Activated CD4-positive, alpha-beta T cell treated with anti-CD3 and anti-CD28 coated beads for 36 hours (primary cell): ENCODE data around the gene PADI6. TPM values are rescaled to one million over a fixed set of nuclear protein-coding genes. Genes with fewer than 3 reads are reported as not detected.
A peak's percentile ranks its signal among the peaks of the same experiment; 100 is the strongest.
"Not testable (repeated sequence)": the region's sequence is repeated elsewhere in the genome, so short reads cannot be mapped to it uniquely, and the experiment has no call there.

Source experiments
- ATAC-seq: fragments of 200-7000 bp; cut with Tn5 transposase; one replicate; pipeline ENCODE4 v1.10.0; 2021; ENCODE audit warnings: mild to moderate bottlenecking, moderate library complexity
- CTCF ChIA-PET: fragments of 350-600 bp; sonication (Branson Sonifier 250); formaldehyde crosslinking; loops from one replicate; lab custom pipeline; 2021; ENCODE audit warnings: antibody characterized with exemption; lab: Charles Lee
- POLR2A ChIA-PET: fragments of 350-600 bp; sonication (Branson Sonifier 250); formaldehyde crosslinking; loops from one replicate; lab custom pipeline; 2021; ENCODE audit warnings: antibody characterized with exemption, inconsistent platforms; lab: Charles Lee
- DNase-seq: peaks from one replicate; pipeline ENCODE4 v3.0.0-alpha.2; 2020
- H3K27ac Mint-ChIP-seq: one replicate; pipeline ENCODE4 v1.8.0; 2021; ENCODE audit warnings: mixed read lengths
- H3K27me3 Mint-ChIP-seq: one replicate; pipeline ENCODE4 v1.8.0; 2021; ENCODE audit warnings: mixed read lengths
- H3K36me3 Mint-ChIP-seq: one replicate; pipeline ENCODE4 v1.8.0; 2021; ENCODE audit warnings: low read depth, mixed read lengths
- H3K4me1 Mint-ChIP-seq: one replicate; pipeline ENCODE4 v1.8.0; 2021; ENCODE audit warnings: mixed read lengths
- H3K4me3 Mint-ChIP-seq: one replicate; pipeline ENCODE4 v1.8.0; 2021; ENCODE audit warnings: mild to moderate bottlenecking, moderate library complexity, mixed read lengths
- H3K9me3 Mint-ChIP-seq: one replicate; pipeline ENCODE4 v1.8.0; 2021; ENCODE audit warnings: low read depth, mixed read lengths
- intact Hi-C, 2 experiments: fragments of 100-400 bp; cut with DNase I in 1 of 2; cut with micrococcal nuclease in 1 of 2; formaldehyde crosslinking; loops; one replicate each; pipeline versions ENCODE4 v1.14.2 to v1.15.1; 2022 to 2024; cut with DNase I, micrococcal nuclease
- total RNA-seq, 2 experiments: library from RNA; stranded (reverse); gene quantifications; one replicate each; pipeline ENCODE4 v1.2.3, GENCODE V29; 2021

The PADI6 gene
- total RNA-seq = not detected

DNA sequence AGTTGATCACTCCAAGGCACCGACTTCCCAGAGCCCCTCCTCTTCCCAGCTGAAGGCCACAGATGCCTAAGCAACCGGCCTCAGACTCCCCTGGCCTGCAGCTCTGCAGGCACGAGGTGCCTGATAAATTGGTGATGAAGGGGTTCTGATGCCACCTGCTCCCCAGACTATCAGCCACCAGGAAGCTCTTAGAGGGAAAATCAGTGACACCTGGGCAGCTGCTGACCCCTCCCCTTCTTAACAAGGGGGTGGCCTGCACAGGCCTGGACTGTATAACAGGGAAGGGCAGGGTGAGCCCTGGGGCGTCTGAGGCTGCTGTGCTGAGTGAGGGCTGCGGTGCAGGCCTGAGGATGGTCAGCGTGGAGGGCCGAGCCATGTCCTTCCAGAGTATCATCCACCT, at the start of gene PADI6:
Gene PADI6, plus strand, starts transcription at position 301 of the 400 bp plus-strand sequence. Its CDS starts 50 bp downstream, at position 351.
- no peaks in the 10 kb centered on the region for H3K27me3 Mint-ChIP-seq
- no peaks in the 10 kb centered on the region for H3K4me1 Mint-ChIP-seq
- DNase-seq (no peak), ATAC-seq (no peak)
- intact Hi-C loops = no loop called here
- ChIA-PET CTCF (interaction anchor here (0.8 kb wide), 1 partner anchor 9 kb away, joined by 3 read pairs; no protein-coding TSS in a partner anchor), POLR2A (no interaction called here)
- no peaks in the 10 kb centered on the region for H3K9me3 Mint-ChIP-seq
- H3K4me3 Mint-ChIP-seq = no peak within 1 kb of the TSS
- no peak within 1 kb of the TSS for H3K27ac Mint-ChIP-seq
- no peaks in the 10 kb centered on the region for H3K36me3 Mint-ChIP-seq

DNA sequence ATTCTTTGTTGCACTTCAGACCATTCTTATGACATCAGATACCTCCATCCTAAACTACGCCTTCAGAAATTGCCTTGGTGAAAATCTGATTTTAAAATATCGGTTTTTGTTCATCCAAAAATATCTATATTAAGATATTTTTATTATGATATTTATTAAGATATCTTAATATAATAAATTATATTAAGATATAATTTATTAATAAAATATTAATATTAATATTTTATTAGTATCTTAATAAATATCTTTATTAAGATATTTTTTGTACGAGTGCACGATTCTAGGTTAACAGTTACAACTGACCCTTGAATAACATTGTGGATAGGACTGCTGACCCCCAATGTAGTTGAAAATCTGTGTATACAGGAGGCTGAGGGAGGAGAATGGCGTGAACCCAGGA, 43.1 kb upstream of the PADI6 start:
- Mint-ChIP-seq H3K4me1 (no peaks in the 10 kb centered on the region), H3K27me3 (peaks cover 3% of the 10 kb centered on the region), H3K27ac (no peak overlapping the region), H3K4me3 (no peak overlapping the region), H3K36me3 (no peaks in the 10 kb centered on the region), H3K9me3 (no peaks in the 10 kb centered on the region)
- DNase-seq (no peak), ATAC-seq (no peak)
- ChIA-PET POLR2A (no interaction called here), CTCF (no interaction called here)
- intact Hi-C loops = no loop called here

DNA sequence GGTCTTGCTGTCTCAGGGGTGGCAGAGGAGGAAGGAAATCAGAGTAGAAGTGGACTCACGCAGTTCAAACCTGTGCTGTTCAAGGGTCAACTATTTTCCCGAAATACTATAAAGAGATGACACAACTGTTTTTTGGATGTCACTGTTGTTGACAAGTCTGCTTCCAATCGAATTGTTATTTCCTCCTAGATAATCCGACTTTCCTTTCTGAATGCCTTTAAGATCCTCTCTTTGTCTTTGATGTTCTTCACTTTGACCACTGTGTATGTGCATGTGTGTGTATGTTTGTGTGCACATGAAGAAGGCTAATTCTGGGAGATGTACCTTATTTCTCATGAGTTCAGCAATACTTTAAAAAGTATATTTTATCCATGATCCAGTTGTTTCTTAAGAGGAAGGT, 42.4 kb upstream of the PADI6 start:
- Mint-ChIP-seq H3K9me3 (no peaks in the 10 kb centered on the region), H3K36me3 (no peaks in the 10 kb centered on the region), H3K4me3 (no peak overlapping the region), H3K27me3 (peaks cover 3% of the 10 kb centered on the region), H3K4me1 (no peaks in the 10 kb centered on the region), H3K27ac (no peak overlapping the region)
- DNase-seq = no peak
- ATAC-seq = no peak
- POLR2A ChIA-PET = no interaction called here
- intact Hi-C loops = no loop called here
- CTCF ChIA-PET = no interaction called here

DNA sequence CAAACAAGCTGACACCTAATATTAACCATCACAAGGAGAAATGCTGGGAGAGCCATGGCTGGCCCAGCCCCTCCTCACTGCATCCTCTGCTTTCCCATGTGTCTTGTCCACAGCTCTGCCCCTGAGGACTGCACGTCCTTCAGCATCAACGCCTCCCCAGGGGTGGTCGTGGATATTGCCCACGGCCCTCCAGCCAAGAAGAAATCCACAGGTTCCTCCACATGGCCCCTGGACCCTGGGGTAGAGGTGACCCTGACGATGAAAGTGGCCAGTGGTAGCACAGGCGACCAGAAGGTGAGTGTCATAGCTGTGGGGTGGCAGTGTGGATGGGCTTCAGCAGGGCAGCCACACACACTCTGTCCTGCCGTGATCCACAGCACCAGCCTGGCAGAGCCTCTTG, 41.1 kb upstream of the PADI6 start:
- intact Hi-C loops = no loop called here
- H3K4me3 Mint-ChIP-seq = no peak overlapping the region
- ATAC-seq (no peak), DNase-seq (no peak)
- H3K36me3 Mint-ChIP-seq = no peaks in the 10 kb centered on the region
- H3K27me3 Mint-ChIP-seq = peaks cover 7% of the 10 kb centered on the region
- POLR2A ChIA-PET = no interaction called here
- H3K4me1 Mint-ChIP-seq = no peaks in the 10 kb centered on the region
- no peaks in the 10 kb centered on the region for H3K9me3 Mint-ChIP-seq
- CTCF ChIA-PET = no interaction called here
- no peak overlapping the region for H3K27ac Mint-ChIP-seq

DNA sequence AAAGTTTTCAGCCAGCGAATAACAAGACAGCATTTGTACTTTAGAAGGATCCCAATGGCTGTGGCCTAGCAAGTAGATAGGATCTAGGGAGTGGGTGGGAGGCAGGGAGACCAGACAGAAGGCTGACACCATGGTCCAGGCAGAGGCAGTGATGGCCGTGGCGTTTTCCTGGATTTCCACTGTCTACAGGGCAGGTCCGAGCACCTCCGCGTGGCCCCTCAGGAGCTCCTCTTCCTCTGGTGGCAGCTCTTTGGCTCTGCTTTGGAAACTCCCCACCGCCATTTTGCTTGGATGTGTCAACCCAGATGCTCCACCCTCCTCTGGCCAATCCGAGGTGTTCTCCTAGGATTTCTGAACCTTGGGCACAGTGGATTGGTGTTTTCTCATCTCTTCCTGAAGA, 38.9 kb upstream of the PADI6 start:
- Mint-ChIP-seq H3K27ac (no peak overlapping the region), H3K9me3 (no peaks in the 10 kb centered on the region), H3K4me1 (peaks cover 1% of the 10 kb centered on the region), H3K4me3 (no peak overlapping the region), H3K27me3 (peaks cover 10% of the 10 kb centered on the region), H3K36me3 (no peaks in the 10 kb centered on the region)
- intact Hi-C loops = no loop called here
- DNase-seq (no peak), ATAC-seq (no peak)
- ChIA-PET POLR2A (no interaction called here), CTCF (interaction anchor here (0.6 to 0.7 kb wide), 2 partner anchors 132 to 203 kb away, joined by 3 read pairs; no protein-coding TSS in a partner anchor)

DNA sequence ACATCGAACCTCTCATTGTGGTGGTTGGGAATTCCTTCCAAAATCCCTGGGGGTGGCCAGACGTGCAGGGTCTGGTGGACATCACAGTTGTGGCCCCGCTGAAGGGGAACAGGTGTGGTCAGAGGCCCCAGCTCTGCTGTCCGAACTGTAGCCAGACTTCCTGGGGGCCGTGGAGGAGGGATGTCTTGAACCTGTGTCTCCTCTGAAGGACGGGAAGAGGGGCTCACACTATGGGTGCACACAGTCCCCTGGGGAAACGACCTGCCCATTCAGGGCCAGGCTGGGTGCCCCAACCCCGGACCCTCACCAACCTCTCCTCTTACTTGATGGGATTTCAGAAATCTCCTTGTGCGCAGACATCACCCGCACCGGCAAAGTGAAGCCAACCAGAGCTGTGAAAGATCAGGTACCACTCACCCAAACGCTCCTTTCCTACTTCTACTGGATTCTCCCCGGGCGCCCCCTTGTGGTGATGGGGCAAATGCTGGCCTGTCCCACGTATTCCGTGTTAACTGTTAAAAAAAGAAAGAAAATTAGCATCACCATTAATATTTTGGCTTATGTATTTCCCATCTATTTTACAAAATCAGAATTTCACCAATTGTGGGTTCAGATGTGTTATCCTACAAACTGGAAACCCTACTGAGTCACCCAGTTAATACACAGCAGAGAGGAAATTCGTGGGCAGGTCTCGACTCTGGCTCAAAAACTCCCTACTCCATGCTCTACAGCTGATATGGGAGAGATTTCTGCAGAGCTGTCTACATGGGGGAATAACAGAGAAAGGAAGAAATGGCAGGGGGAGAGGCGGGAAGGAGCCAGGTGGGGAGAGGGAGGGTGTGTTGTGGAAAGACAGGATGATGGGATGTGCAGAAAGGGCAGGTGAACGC, 35.9 kb upstream of the PADI6 start:
- Mint-ChIP-seq H3K9me3 (no peaks in the 10 kb centered on the region), H3K27me3 (peaks cover 8% of the 10 kb centered on the region), H3K27ac (no peak overlapping the region), H3K4me3 (no peak overlapping the region), H3K36me3 (no peaks in the 10 kb centered on the region), H3K4me1 (peaks cover 1% of the 10 kb centered on the region)
- ATAC-seq (peak; percentile 55), DNase-seq (peak; percentile 86)
- ChIA-PET POLR2A (no interaction called here), CTCF (interaction anchor here (1.3 to 1.7 kb wide), 2 partner anchors 208 to 215 kb away, joined by 3 to 5 read pairs; no protein-coding TSS in a partner anchor)
- intact Hi-C loops = loop anchor here (1.0 to 5.0 kb wide), 3 partner anchors 209 to 277 kb away; no protein-coding TSS in a partner anchor

DNA sequence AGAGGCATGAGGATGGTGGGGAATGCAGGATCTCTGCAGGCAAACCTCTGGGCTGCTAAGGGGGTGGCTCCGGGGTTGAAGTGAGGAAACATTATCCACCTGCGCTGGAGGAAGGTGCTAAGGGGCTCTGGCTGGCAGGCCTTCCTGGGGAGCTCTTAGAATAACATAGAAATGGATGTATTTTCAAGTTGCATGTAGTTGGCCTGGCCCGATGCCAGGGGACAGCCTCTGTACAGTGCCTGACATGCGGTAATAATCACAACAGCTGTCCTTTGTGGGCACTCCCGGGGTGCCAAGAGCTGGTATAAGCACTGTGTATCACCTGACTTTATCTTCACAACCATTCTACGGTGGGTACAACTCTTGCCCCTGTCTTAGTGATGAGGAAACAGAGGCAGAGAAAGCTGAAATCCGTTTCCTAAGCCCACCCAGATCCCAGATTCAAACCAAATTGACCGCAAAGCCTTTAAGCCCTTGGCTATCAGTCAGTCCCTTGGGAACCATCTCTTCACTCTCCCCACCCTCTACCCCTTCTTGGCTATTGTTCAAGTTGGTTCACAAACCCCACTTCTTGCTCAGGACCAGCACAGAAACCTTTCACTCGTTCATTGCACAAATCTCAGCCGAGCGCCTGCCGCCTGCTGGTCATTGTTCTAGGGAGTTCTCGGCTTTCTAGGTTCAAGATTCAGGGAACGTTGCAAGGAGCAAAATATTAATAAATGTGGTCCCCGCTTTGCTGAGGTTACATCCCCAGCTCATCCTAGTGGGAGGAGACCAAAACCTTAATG, 33.1 kb upstream of the PADI6 start:
- CTCF ChIA-PET = interaction anchor here (0.6 to 1.3 kb wide), 2 partner anchors 28 to 163 kb away, joined by 3 to 5 read pairs; no protein-coding TSS in a partner anchor

DNA sequence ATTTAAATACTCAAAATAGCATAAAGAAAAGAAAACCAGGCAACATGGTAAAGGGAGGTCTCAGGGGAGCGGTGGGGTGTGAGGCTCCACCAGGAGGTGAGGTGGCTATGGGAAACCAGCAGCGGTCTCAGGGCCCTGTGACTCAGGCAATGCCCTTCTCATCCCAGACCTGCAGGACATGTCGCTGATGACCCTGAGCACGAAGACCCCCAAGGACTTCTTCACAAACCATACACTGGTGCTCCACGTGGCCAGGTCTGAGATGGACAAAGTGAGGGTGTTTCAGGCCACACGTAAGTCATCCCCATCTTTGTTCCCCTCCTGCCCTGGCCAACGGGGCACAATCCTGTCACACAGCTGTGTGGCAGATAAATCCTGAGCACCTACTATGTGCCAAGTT, 32.5 kb upstream of the PADI6 start:
- Mint-ChIP-seq H3K36me3 (no peaks in the 10 kb centered on the region), H3K9me3 (peaks cover 7% of the 10 kb centered on the region), H3K4me3 (no peak overlapping the region), H3K27me3 (peaks cover 8% of the 10 kb centered on the region), H3K27ac (no peak overlapping the region), H3K4me1 (peaks cover 1% of the 10 kb centered on the region)
- ATAC-seq (no peak), DNase-seq (no peak)
- POLR2A ChIA-PET = no interaction called here
- CTCF ChIA-PET = no interaction called here
- intact Hi-C loops = loop anchor here in 1 of 2 experiments (5.0 kb wide), 1 partner anchor 212 kb away; no protein-coding TSS in a partner anchor

More for the DNA sequence above, 33.1 kb upstream of the PADI6 start:
- Mint-ChIP-seq H3K9me3 (peaks cover 5% of the 10 kb centered on the region), H3K4me3 (no peak overlapping the region), H3K27ac (no peak overlapping the region), H3K4me1 (peaks cover 1% of the 10 kb centered on the region), H3K27me3 (peaks cover 8% of the 10 kb centered on the region), H3K36me3 (no peaks in the 10 kb centered on the region)
- POLR2A ChIA-PET = no interaction called here
- intact Hi-C loops = loop anchor here in 1 of 2 experiments (5.0 kb wide), 1 partner anchor 212 kb away; no protein-coding TSS in a partner anchor
- no peak for ATAC-seq
- DNase-seq = no peak

DNA sequence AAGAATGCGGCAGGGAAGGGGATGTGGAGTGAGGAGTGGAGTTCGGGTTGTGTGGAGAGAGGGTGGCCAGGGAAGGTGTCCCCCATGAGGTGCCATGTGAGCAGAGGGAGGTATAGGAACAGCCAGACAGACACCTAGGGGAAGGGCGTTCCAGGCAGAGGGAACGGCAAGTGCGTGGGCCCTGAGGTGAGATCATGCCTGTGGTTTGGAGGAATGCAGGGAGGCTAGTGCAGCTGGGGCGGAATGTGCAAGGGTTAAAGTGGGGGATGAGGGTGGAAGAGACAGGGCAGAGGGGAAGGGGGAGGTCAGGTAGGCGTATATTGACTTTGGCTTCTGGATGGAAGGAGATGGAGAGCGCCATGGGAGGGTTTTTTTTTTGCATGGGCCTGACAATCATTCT, 31.6 kb upstream of the PADI6 start:
- ChIA-PET POLR2A (no interaction called here), CTCF (interaction anchor here (1.1 kb wide), 1 partner anchor 215 kb away, joined by 3 read pairs; no protein-coding TSS in a partner anchor)
- Mint-ChIP-seq H3K27me3 (peaks cover 6% of the 10 kb centered on the region), H3K4me1 (peaks cover 1% of the 10 kb centered on the region), H3K9me3 (peaks cover 7% of the 10 kb centered on the region), H3K27ac (no peak overlapping the region), H3K36me3 (no peaks in the 10 kb centered on the region), H3K4me3 (no peak overlapping the region)
- DNase-seq (no peak), ATAC-seq (no peak)
- intact Hi-C loops = no loop called here

DNA sequence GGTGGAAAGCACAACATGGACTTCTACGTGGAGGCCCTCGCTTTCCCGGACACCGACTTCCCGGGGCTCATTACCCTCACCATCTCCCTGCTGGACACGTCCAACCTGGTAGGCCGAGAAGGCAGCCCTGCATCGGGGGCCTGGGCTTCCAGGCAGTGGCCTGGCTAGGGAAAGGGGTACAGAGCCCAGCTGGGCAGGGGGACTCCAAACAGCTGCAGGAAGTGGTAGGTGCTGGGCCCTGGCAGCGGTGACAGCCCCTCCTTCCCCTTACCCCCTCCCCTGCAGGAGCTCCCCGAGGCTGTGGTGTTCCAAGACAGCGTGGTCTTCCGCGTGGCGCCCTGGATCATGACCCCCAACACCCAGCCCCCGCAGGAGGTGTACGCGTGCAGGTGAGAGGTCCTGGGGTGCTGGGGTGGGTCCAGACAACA, 30.0 kb upstream of the PADI6 start:
- no peak for ATAC-seq
- no peak overlapping the region for H3K27ac Mint-ChIP-seq
- peaks cover 7% of the 10 kb centered on the region for H3K9me3 Mint-ChIP-seq
- peaks cover 2% of the 10 kb centered on the region for H3K27me3 Mint-ChIP-seq
- intact Hi-C loops = no loop called here
- H3K4me3 Mint-ChIP-seq = no peak overlapping the region
- POLR2A ChIA-PET = no interaction called here
- no peaks in the 10 kb centered on the region for H3K4me1 Mint-ChIP-seq
- H3K36me3 Mint-ChIP-seq = no peaks in the 10 kb centered on the region
- CTCF ChIA-PET = no interaction called here
- DNase-seq = no peak

DNA sequence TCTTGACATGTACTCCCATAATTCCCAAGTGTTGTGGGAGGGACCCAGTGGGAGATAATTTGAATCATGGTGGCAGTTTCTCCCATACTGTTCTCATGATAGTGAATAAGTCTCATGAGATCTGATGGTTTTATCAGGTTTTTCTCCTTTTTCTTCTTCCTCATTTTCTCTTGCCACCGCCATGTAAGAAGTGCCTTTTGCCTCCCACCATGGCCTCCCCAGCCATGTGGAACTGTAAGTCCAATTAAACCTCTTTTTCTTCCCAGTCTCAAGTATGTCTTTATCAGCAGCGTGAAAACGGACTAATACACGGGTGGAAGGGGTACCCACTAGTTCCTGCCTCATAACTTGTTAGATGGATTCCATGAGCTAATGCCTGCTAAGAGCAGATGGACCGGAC, 26.5 kb upstream of the PADI6 start:
- POLR2A ChIA-PET, H3K4me3 Mint-ChIP-seq, H3K4me1 Mint-ChIP-seq, DNase-seq, ATAC-seq, H3K36me3 Mint-ChIP-seq, intact Hi-C loops, H3K27ac Mint-ChIP-seq, H3K27me3 Mint-ChIP-seq, H3K9me3 Mint-ChIP-seq, CTCF ChIA-PET: not testable (repeated sequence)
